CD8-positive, alpha-beta memory T cell (primary cell): ENCODE data around the gene KLHL22. TPM values are rescaled to one million over a fixed set of nuclear protein-coding genes. Genes with fewer than 3 reads are reported as not detected.

Experiments
- polyA plus RNA-seq: library from polyadenylated mRNA; unstranded; fragments of 300-500 nt; fragmentation: Illumina TruSeq; gene quantifications from one replicate; pipeline ENCODE4 v1.2.3, GENCODE V29; 2021
- total RNA-seq, 2 experiments: library from RNA; stranded (reverse); gene quantifications; one replicate each; pipeline ENCODE4 v1.2.3, GENCODE V29; 2021

The KLHL22 gene
- total and polyA plus RNA-seq, 3 experiments from 2014 or later, result 17.2 to 25.4 (median 17.6) TPM

Other genes with a start within 250 kb of the KLHL22 start
- 1 to 10 TPM; 1.8 to 2.7 TPM for gene RTN4R, start 227.5 kb downstream of the KLHL22 start, total RNA-seq
- 6.0 TPM for gene RTN4R, start 227.5 kb downstream of the KLHL22 start, polyA plus RNA-seq
- 10 to 100 TPM; 46.8 to 48.4 TPM for gene DGCR6L, start 175.7 kb downstream of the KLHL22 start, total RNA-seq
- 150 TPM for gene DGCR6L, start 175.7 kb downstream of the KLHL22 start, polyA plus RNA-seq
- gene ZNF74, start 101.6 kb downstream of the KLHL22 start, total RNA-seq, result 10 to 100 TPM; 12.3 to 15.3 TPM
- 13.0 TPM for gene ZNF74, start 101.6 kb downstream of the KLHL22 start, polyA plus RNA-seq
- under 1 TPM; 0.31 to 0.50 TPM for gene SCARF2, start 58.0 kb downstream of the KLHL22 start, total RNA-seq
- 1.5 TPM for gene SCARF2, start 58.0 kb downstream of the KLHL22 start, polyA plus RNA-seq
- 100 to 1,000 TPM in 1 of 2 experiments, 10 to 100 TPM in 1; 98.0 to 106 TPM for gene MED15, start 11.8 kb upstream of the KLHL22 start, total RNA-seq
- gene MED15, start 11.8 kb upstream of the KLHL22 start, polyA plus RNA-seq, result 120 TPM